Body of pancreas (tissue), 4 donors: ENCODE measurements around the gene ARHGAP32.
"Not testable (repeated sequence)": the region's sequence is repeated elsewhere in the genome, so short reads cannot be mapped to it uniquely, and the experiment has no call there.

ENCODE experiments used
- CTCF ChIP-seq, 7 experiments: fragments of 450-650 bp in 4 of 7; fragments of 200-600 bp in 3 of 7; sonication (generic) in 3 of 7; IDR thresholded peaks; one replicate each; pipeline ENCODE4 v1.5.1; 2016 to 2019; ENCODE audit warnings: antibody characterized with exemption in 7 of 7
- POLR2A ChIP-seq, 3 donors: fragments of 450-650 bp; IDR thresholded peaks; one replicate each; pipeline ENCODE4 v1.6.1; 2016; ENCODE audit warnings: antibody characterized with exemption in 3 of 3, mild to moderate bottlenecking in 2 of 3

GRCh38 chr11:129185082-129185481 lies 7.0 kb downstream of the ARHGAP32 start:
- not testable (repeated sequence) for TF ChIP-seq CTCF, POLR2A (IDR thresholded peaks at IDR 0.05)
